NB4 (cell line): ENCODE data around the gene MLH1.
"Not testable (repeated sequence)": the region's sequence is repeated elsewhere in the genome, so short reads cannot be mapped to it uniquely, and the experiment has no call there.

Experiments used
- DNase-seq: peaks from one replicate; pipeline ENCODE4 v3.0.0; 2010; ENCODE audit warnings: low read depth
- H3K4me3 ChIP-seq: one replicate; pipeline ENCODE4 v1.5.1; 2011; ENCODE audit warnings: mild to moderate bottlenecking, low read depth, low read length, moderate library complexity
- CTCF ChIP-seq: IDR thresholded peaks from one replicate; pipeline ENCODE4 v1.5.1; 2012; ENCODE audit warnings: low read depth, low read length
- MAX ChIP-seq: IDR thresholded peaks from 2 replicates; pipeline ENCODE4 v1.6.1; 2011; ENCODE audit warnings: low read depth, low read length
- MYC ChIP-seq: IDR thresholded peaks from 2 replicates; pipeline ENCODE4 v1.6.1; 2011; ENCODE audit warnings: low read depth, low read length
- POLR2A ChIP-seq: IDR thresholded peaks from 2 replicates; pipeline ENCODE4 v1.6.1; 2011; ENCODE audit warnings: mild to moderate bottlenecking; ENCODE audit not compliant: insufficient read length; ENCODE audit errors: extremely low read depth

MLH1 gene

GRCh38 chr3:36993326-36994283, at the start of gene MLH1:
TSS of gene MLH1 (plus strand) at chr3:36993518. CDS start at chr3:36993548, 30 bp downstream.
- H3K4me3 ChIP-seq = peak within 1 kb of the TSS; percentile 97
- DNase-seq = peak; percentile 92
- TF ChIP-seq MYC = peak; percentile 89
- TF ChIP-seq CTCF = no peak
- TF ChIP-seq MAX = peak; percentile 83
- TF ChIP-seq POLR2A = peak; percentile 68

- TF ChIP-seq POLR2A (no peak), MYC (no peak), MAX (no peak), CTCF (no peak)
- DNase-seq = no peak
- peak overlapping the region; percentile 28 for H3K4me3 ChIP-seq
Observed at GRCh38 chr3:36943601-36944000, 49.7 kb upstream of the MLH1 start.

- no peak for TF ChIP-seq MAX
- DNase-seq = peak; percentile 42
- H3K4me3 ChIP-seq = peak overlapping the region; percentile 28
Observed at GRCh38 chr3:36944012-36944640, 49.2 kb upstream of the MLH1 start.

- TF ChIP-seq POLR2A (no peak), CTCF (no peak), MAX (no peak), MYC (no peak)
- peak; percentile 26 for DNase-seq
- H3K4me3 ChIP-seq = peak within 1 kb of the TSS; percentile 28
Observed at GRCh38 chr3:36944641-36945270, 48.6 kb upstream of the MLH1 start, which contains the start of gene TRANK1. TSS of gene TRANK1 (minus strand) at chr3:36945054. CDS start at chr3:36944809, 245 bp downstream.

GRCh38 chr3:36945333-36945980, 47.9 kb upstream of the MLH1 start:
- no peak for DNase-seq
- no peak overlapping the region for H3K4me3 ChIP-seq
- no peak for TF ChIP-seq MYC
- TF ChIP-seq CTCF = no peak
- TF ChIP-seq POLR2A = no peak
- no peak for TF ChIP-seq MAX

GRCh38 chr3:36947814-36948213, 45.5 kb upstream of the MLH1 start:
- not testable (repeated sequence) for H3K4me3 ChIP-seq, DNase-seq
